ENCODE measurements around the gene UNC45B.

Gene UNC45B

GRCh38 chr17:35184274-35184673, 36.7 kb downstream of the UNC45B start:
- Histone ChIP-seq H3K9ac (ENCODE audit: low read depth, low read length, poor library complexity) (no peak overlapping the region), H3K79me1 (ENCODE audit: low read depth, low read length) (no peaks in the 10 kb centered on the region)
- no peak for DNase-seq (ENCODE audit: low spot score)

GRCh38 chr17:35185849-35186248, 38.2 kb downstream of the UNC45B start:
- Histone ChIP-seq H3K23ac (ENCODE audit: low read depth, low read length, poor library complexity) (no peak overlapping the region), H3K4me1 (ENCODE audit: control insufficient read depth in 2 of 2, insufficient read depth in 1 of 2, low read depth in 1 of 2, low read length in 2 of 2) (peaks cover 0 to 3% of the 10 kb centered on the region in 2 donors), H2BK5ac (ENCODE audit: low read length) (no peak overlapping the region), H2AFZ (ENCODE audit: low read length) (no peak overlapping the region), H3K4me2 (ENCODE audit: insufficient read depth, low read length, poor library complexity, severe bottlenecking) (no peak overlapping the region), H3K18ac (ENCODE audit: low read length) (no peak overlapping the region), H3K79me1 (ENCODE audit: low read depth, low read length) (no peaks in the 10 kb centered on the region), H2BK120ac (ENCODE audit: low read depth, low read length) (no peak overlapping the region), H2AK5ac (ENCODE audit: low read depth, low read length) (no peak overlapping the region), H3K27ac (replicated peaks; ENCODE audit: low read length) (no peak overlapping the region), H3K9ac (ENCODE audit: low read depth, low read length, poor library complexity) (no peak overlapping the region), H3K4ac (ENCODE audit: low read length) (no peak overlapping the region), H3K9me3 (replicated peaks in 1 of 2; ENCODE audit: control insufficient read depth in 2 of 2, insufficient read depth in 1 of 2, low read depth in 1 of 2, low read length in 2 of 2) (no peaks in the 10 kb centered on the region), H2BK12ac (ENCODE audit: low read length) (no peak overlapping the region), H3K14ac (ENCODE audit: low read length) (no peak overlapping the region), H3K27me3 (ENCODE audit: control insufficient read depth in 3 of 3, insufficient read depth in 3 of 3, low read depth in 1 of 3, low read length in 3 of 3) (peaks cover 0 to 5% (median 0%) of the 10 kb centered on the region in 3 experiments), H3K36me3 (replicated peaks in 1 of 2; ENCODE audit: control insufficient read depth in 2 of 2, insufficient read depth in 2 of 2, low read length in 2 of 2) (no peaks in the 10 kb centered on the region), H2BK15ac (ENCODE audit: low read length) (no peak overlapping the region), H3K4me3 (ENCODE audit: low read length in 2 of 2) (no peak overlapping the region), H4K8ac (ENCODE audit: low read depth, low read length) (no peak overlapping the region), H4K91ac (ENCODE audit: low read depth, low read length, poor library complexity) (no peak overlapping the region)
- WGBS, 2 donors (ENCODE audit: extremely low coverage in 2 of 2, insufficient read length in 2 of 2, insufficient replicate concordance in 1 of 2) = no CpG with 5 or more reads among the region's 1 CpG
- no peak for DNase-seq (ENCODE audit: low spot score)

More at GRCh38 chr17:35184274-35184673, 36.7 kb downstream of the UNC45B start:
- Histone ChIP-seq H3K4me1 (ENCODE audit: control insufficient read depth in 2 of 2, insufficient read depth in 1 of 2, low read depth in 1 of 2, low read length in 2 of 2) (peaks cover 0 to 3% of the 10 kb centered on the region in 2 donors), H3K23ac (ENCODE audit: low read depth, low read length, poor library complexity) (no peak overlapping the region), H3K4ac (ENCODE audit: low read length) (no peak overlapping the region), H3K9me3 (replicated peaks in 1 of 2; ENCODE audit: control insufficient read depth in 2 of 2, insufficient read depth in 1 of 2, low read depth in 1 of 2, low read length in 2 of 2) (no peaks in the 10 kb centered on the region), H3K4me3 (ENCODE audit: low read length in 2 of 2) (no peak overlapping the region), H3K27me3 (ENCODE audit: control insufficient read depth in 3 of 3, insufficient read depth in 3 of 3, low read depth in 1 of 3, low read length in 3 of 3) (peaks cover 0 to 5% (median 0%) of the 10 kb centered on the region in 3 experiments), H3K18ac (ENCODE audit: low read length) (no peak overlapping the region), H3K4me2 (ENCODE audit: insufficient read depth, low read length, poor library complexity, severe bottlenecking) (no peak overlapping the region), H2AK5ac (ENCODE audit: low read depth, low read length) (no peak overlapping the region), H3K14ac (ENCODE audit: low read length) (no peak overlapping the region), H2BK5ac (ENCODE audit: low read length) (no peak overlapping the region), H2BK15ac (ENCODE audit: low read length) (no peak overlapping the region), H2BK120ac (ENCODE audit: low read depth, low read length) (no peak overlapping the region), H4K8ac (ENCODE audit: low read depth, low read length) (no peak overlapping the region), H3K36me3 (replicated peaks in 1 of 2; ENCODE audit: control insufficient read depth in 2 of 2, insufficient read depth in 2 of 2, low read length in 2 of 2) (no peaks in the 10 kb centered on the region), H2BK12ac (ENCODE audit: low read length) (no peak overlapping the region), H2AFZ (ENCODE audit: low read length) (no peak overlapping the region), H3K27ac (replicated peaks; ENCODE audit: low read length) (no peak overlapping the region), H4K91ac (ENCODE audit: low read depth, low read length, poor library complexity) (no peak overlapping the region)
- no CpG with 5 or more reads among the region's 3 CpGs for WGBS, 2 donors (ENCODE audit: extremely low coverage in 2 of 2, insufficient read length in 2 of 2, insufficient replicate concordance in 1 of 2)

GRCh38 chr17:35187481-35187880, 39.9 kb downstream of the UNC45B start:
- Histone ChIP-seq H2AK5ac (ENCODE audit: low read depth, low read length) (no peak overlapping the region), H2BK5ac (ENCODE audit: low read length) (no peak overlapping the region), H3K36me3 (replicated peaks in 1 of 2; ENCODE audit: control insufficient read depth in 2 of 2, insufficient read depth in 2 of 2, low read length in 2 of 2) (no peaks in the 10 kb centered on the region), H3K23ac (ENCODE audit: low read depth, low read length, poor library complexity) (no peak overlapping the region), H4K8ac (ENCODE audit: low read depth, low read length) (no peak overlapping the region), H3K27ac (replicated peaks; ENCODE audit: low read length) (no peak overlapping the region), H3K4me2 (ENCODE audit: insufficient read depth, low read length, poor library complexity, severe bottlenecking) (no peak overlapping the region), H3K18ac (ENCODE audit: low read length) (no peak overlapping the region), H2BK12ac (ENCODE audit: low read length) (no peak overlapping the region), H2BK120ac (ENCODE audit: low read depth, low read length) (no peak overlapping the region), H3K4ac (ENCODE audit: low read length) (no peak overlapping the region), H3K9ac (ENCODE audit: low read depth, low read length, poor library complexity) (no peak overlapping the region), H3K14ac (ENCODE audit: low read length) (no peak overlapping the region), H3K4me3 (ENCODE audit: low read length in 2 of 2) (no peak overlapping the region), H2BK15ac (ENCODE audit: low read length) (no peak overlapping the region), H3K9me3 (replicated peaks in 1 of 2; ENCODE audit: control insufficient read depth in 2 of 2, insufficient read depth in 1 of 2, low read depth in 1 of 2, low read length in 2 of 2) (no peaks in the 10 kb centered on the region), H2AFZ (ENCODE audit: low read length) (no peak overlapping the region), H3K4me1 (ENCODE audit: control insufficient read depth in 2 of 2, insufficient read depth in 1 of 2, low read depth in 1 of 2, low read length in 2 of 2) (peaks cover 0 to 3% of the 10 kb centered on the region in 2 donors), H3K27me3 (ENCODE audit: control insufficient read depth in 3 of 3, insufficient read depth in 3 of 3, low read depth in 1 of 3, low read length in 3 of 3) (peaks cover 0 to 5% (median 0%) of the 10 kb centered on the region in 3 experiments), H3K79me1 (ENCODE audit: low read depth, low read length) (no peaks in the 10 kb centered on the region), H4K91ac (ENCODE audit: low read depth, low read length, poor library complexity) (no peak overlapping the region)
- no peak for DNase-seq (ENCODE audit: low spot score)
- no CpG with 5 or more reads among the region's 2 CpGs for WGBS, 2 donors (ENCODE audit: extremely low coverage in 2 of 2, insufficient read length in 2 of 2, insufficient replicate concordance in 1 of 2)

- Histone ChIP-seq H3K14ac (ENCODE audit: low read length) (no peak overlapping the region), H4K8ac (ENCODE audit: low read depth, low read length) (no peak overlapping the region), H3K4me1 (ENCODE audit: control insufficient read depth in 2 of 2, insufficient read depth in 1 of 2, low read depth in 1 of 2, low read length in 2 of 2) (peaks cover 0 to 3% of the 10 kb centered on the region in 2 donors), H2BK5ac (ENCODE audit: low read length) (no peak overlapping the region), H3K4me3 (ENCODE audit: low read length in 2 of 2) (no peak overlapping the region), H2BK12ac (ENCODE audit: low read length) (no peak overlapping the region), H3K4me2 (ENCODE audit: insufficient read depth, low read length, poor library complexity, severe bottlenecking) (no peak overlapping the region), H2BK120ac (ENCODE audit: low read depth, low read length) (no peak overlapping the region), H2BK15ac (ENCODE audit: low read length) (no peak overlapping the region), H4K91ac (ENCODE audit: low read depth, low read length, poor library complexity) (no peak overlapping the region), H3K9me3 (replicated peaks in 1 of 2; ENCODE audit: control insufficient read depth in 2 of 2, insufficient read depth in 1 of 2, low read depth in 1 of 2, low read length in 2 of 2) (no peaks in the 10 kb centered on the region), H2AFZ (ENCODE audit: low read length) (no peak overlapping the region), H3K27ac (replicated peaks; ENCODE audit: low read length) (no peak overlapping the region), H3K36me3 (replicated peaks in 1 of 2; ENCODE audit: control insufficient read depth in 2 of 2, insufficient read depth in 2 of 2, low read length in 2 of 2) (no peaks in the 10 kb centered on the region), H3K23ac (ENCODE audit: low read depth, low read length, poor library complexity) (no peak overlapping the region), H3K4ac (ENCODE audit: low read length) (no peak overlapping the region), H3K9ac (ENCODE audit: low read depth, low read length, poor library complexity) (no peak overlapping the region), H2AK5ac (ENCODE audit: low read depth, low read length) (no peak overlapping the region), H3K27me3 (ENCODE audit: control insufficient read depth in 3 of 3, insufficient read depth in 3 of 3, low read depth in 1 of 3, low read length in 3 of 3) (peaks cover 0 to 5% (median 0%) of the 10 kb centered on the region in 3 experiments), H3K79me1 (ENCODE audit: low read depth, low read length) (no peaks in the 10 kb centered on the region), H3K18ac (ENCODE audit: low read length) (no peak overlapping the region)
- no peak for DNase-seq (ENCODE audit: low spot score)
- WGBS, 2 donors (ENCODE audit: extremely low coverage in 2 of 2, insufficient read length in 2 of 2, insufficient replicate concordance in 1 of 2) = no CpG with 5 or more reads among the region's 2 CpGs
Observed at GRCh38 chr17:35188111-35188510, 40.5 kb downstream of the UNC45B start.

Data from neuronal stem cell (in vitro differentiated cells).